K562 (cell line): ENCODE data around the gene CCDC200. TPM values are rescaled to one million over a fixed set of nuclear protein-coding genes. Genes with fewer than 3 reads are reported as not detected.

Source experiments
- MECOM ChIP-seq: fragments of 250-450 bp; sonication (Bioruptor Pico); IDR thresholded peaks from 2 replicates; pipeline ENCODE4 v1.8.0; 2022; ENCODE audit warnings: inconsistent platforms
- PBX2 ChIP-seq, 2 experiments: IDR thresholded peaks in 1 of 2; conservative IDR thresholded peaks in 1 of 2; 2 replicates each; pipeline ENCODE4 v1.6.1; 2016; ENCODE audit warnings: low read depth in 2 of 2, mild to moderate bottlenecking in 1 of 2, missing compliant biosample characterization in 1 of 2, missing genetic modification characterization in 1 of 2, moderate library complexity in 1 of 2
- polyA plus RNA-seq, 8 experiments: library from polyadenylated mRNA; depleted of rRNA in 4 of 8; stranded (reverse) in 5 of 8; unstranded in 3 of 8; fragments of >200 nt; fragmentation: Nextera tagmentation in 2 of 8; fragmentation: Illumina TruSeq in 1 of 8; extraction: Ambion mirVana in 2 of 8; extraction: Trizol in 1 of 8; gene quantifications; 2 replicates each; pipeline versions ENCODE4 v1.2.1 to v1.2.3, GENCODE V29; 2011 to 2014; ENCODE audit warnings: inconsistent platforms in 1 of 8, missing spikeins in 1 of 8
- total RNA-seq, 7 experiments: library from RNA; depleted of rRNA in 6 of 7; stranded (reverse); fragments of >200 nt in 6 of 7; fragmentation: Illumina TruSeq in 2 of 7; extraction: Trizol in 2 of 7; gene quantifications; 2 replicates each; pipeline versions ENCODE4 v1.2.1 to v1.2.3, GENCODE V29; 2011 to 2021; ENCODE audit warnings: low replicate concordance in 1 of 7
- TF ChIP-seq, protein P1 (sequence below): IDR thresholded peaks from 3 replicates; pipeline ENCODE4 v1.6.1; 2011; ENCODE audit warnings: borderline replicate concordance, mild to moderate bottlenecking, moderate library complexity; ENCODE audit not compliant: insufficient read length; ENCODE audit errors: extremely low read depth

The CCDC200 gene
- total and polyA plus RNA-seq, 9 of the 15 experiments (the other 6 are each of a cell fraction or from before 2014, with no cell fraction given): 0.14 TPM; not detected in 8

DNA sequence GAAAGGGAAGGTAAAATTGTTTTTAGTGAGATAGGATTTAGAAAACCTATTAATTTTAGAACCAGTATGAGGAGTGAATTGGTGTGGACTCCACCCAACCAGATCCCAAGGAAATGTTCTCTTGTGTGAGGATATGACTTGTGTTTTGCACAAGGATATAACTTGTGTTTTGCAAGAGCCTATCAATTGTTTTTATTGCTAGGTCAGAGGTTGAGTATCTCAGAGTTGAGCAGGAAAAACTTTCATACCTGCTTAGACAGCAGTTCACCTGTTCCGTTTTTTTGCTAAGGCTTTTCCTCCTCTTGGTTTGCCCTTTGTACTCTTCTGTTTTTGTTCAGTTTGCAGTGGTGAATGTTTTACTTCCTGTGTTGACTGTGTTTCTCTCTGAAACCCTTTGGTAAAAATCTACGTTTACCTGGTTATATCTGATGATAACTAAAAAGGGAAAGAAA is 52.3 kb downstream of the CCDC200 start (continued):
- TF ChIP-seq, protein P1, sequence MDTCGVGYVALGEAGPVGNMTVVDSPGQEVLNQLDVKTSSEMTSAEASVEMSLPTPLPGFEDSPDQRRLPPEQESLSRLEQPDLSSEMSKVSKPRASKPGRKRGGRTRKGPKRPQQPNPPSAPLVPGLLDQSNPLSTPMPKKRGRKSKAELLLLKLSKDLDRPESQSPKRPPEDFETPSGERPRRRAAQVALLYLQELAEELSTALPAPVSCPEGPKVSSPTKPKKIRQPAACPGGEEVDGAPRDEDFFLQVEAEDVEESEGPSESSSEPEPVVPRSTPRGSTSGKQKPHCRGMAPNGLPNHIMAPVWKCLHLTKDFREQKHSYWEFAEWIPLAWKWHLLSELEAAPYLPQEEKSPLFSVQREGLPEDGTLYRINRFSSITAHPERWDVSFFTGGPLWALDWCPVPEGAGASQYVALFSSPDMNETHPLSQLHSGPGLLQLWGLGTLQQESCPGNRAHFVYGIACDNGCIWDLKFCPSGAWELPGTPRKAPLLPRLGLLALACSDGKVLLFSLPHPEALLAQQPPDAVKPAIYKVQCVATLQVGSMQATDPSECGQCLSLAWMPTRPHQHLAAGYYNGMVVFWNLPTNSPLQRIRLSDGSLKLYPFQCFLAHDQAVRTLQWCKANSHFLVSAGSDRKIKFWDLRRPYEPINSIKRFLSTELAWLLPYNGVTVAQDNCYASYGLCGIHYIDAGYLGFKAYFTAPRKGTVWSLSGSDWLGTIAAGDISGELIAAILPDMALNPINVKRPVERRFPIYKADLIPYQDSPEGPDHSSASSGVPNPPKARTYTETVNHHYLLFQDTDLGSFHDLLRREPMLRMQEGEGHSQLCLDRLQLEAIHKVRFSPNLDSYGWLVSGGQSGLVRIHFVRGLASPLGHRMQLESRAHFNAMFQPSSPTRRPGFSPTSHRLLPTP: no peak
- TF ChIP-seq MECOM (CRISPR knock-in tag) (no peak), PBX2 (CRISPR knock-in tag; IDR thresholded peaks at IDR 0.05; ENCODE audit: low read depth) (no peak), PBX2 (tag; conservative IDR thresholded peaks at IDR 0.05; ENCODE audit: low read depth) (no peak)
- TF ChIP-seq, all 486 proteins: peak for 0
